Measurements from ENCODE around the gene PODXL2. TPM values are rescaled to one million over a fixed set of nuclear protein-coding genes. Genes with fewer than 3 reads are reported as not detected.

Gene PODXL2
- total RNA-seq, 1 experiment from 2014 or later = 5.7 TPM

GRCh38 chr3:127717357-127718244 lies 88.6 kb downstream of the PODXL2 start:
- no peaks in the 10 kb centered on the region for H3K79me2 ChIP-seq (ENCODE audit: insufficient read depth, low read length)
- no peak overlapping the region for H3K4me3 ChIP-seq (replicated peaks in 1 of 2; ENCODE audit: low read depth in 1 of 2, low read length in 2 of 2)
- ChIA-PET RAD21 (ENCODE audit: low non-redundant PET in 1 of 2, low total read pairs in 2 of 2, uncharacterized antibody in 2 of 2, unreplicated experiment in 2 of 2) (no interaction called here), POLR2A (no interaction called here), CTCF (no interaction called here)
- H3K9ac ChIP-seq (ENCODE audit: low read length) = no peak overlapping the region
- no TSS peak for BruUV-seq (replicated peaks)
- H3K36me3 ChIP-seq (ENCODE audit: control insufficient read depth in 1 of 2, insufficient read depth in 2 of 2, low read length in 2 of 2) = no peaks in the 10 kb centered on the region
- no peak for ATAC-seq
- no peaks in the 10 kb centered on the region for H3K9me3 ChIP-seq (ENCODE audit: control insufficient read depth in 1 of 2, insufficient read depth in 1 of 2, low read depth in 1 of 2, low read length in 2 of 2)
- no peak overlapping the region for H3K27ac ChIP-seq (ENCODE audit: low read depth, low read length)
- intact Hi-C loops (cut with micrococcal nuclease) = no loop called here
- no peak overlapping the region for H3K4me2 ChIP-seq (ENCODE audit: low read length)
- H4K20me1 ChIP-seq (ENCODE audit: insufficient read depth) = no peaks in the 10 kb centered on the region
- no peak overlapping the region for H2AFZ ChIP-seq (ENCODE audit: low read depth, low read length, poor library complexity, severe bottlenecking)
- H3K4me1 ChIP-seq (ENCODE audit: control insufficient read depth in 1 of 2, insufficient read depth in 2 of 2, low read length in 2 of 2) = no peaks in the 10 kb centered on the region
- no peaks in the 10 kb centered on the region for H3K9me2 ChIP-seq (ENCODE audit: insufficient read depth)
- no peak for DNase-seq (ENCODE audit: low read depth, low spot score)
- TF ChIP-seq, protein P1, sequence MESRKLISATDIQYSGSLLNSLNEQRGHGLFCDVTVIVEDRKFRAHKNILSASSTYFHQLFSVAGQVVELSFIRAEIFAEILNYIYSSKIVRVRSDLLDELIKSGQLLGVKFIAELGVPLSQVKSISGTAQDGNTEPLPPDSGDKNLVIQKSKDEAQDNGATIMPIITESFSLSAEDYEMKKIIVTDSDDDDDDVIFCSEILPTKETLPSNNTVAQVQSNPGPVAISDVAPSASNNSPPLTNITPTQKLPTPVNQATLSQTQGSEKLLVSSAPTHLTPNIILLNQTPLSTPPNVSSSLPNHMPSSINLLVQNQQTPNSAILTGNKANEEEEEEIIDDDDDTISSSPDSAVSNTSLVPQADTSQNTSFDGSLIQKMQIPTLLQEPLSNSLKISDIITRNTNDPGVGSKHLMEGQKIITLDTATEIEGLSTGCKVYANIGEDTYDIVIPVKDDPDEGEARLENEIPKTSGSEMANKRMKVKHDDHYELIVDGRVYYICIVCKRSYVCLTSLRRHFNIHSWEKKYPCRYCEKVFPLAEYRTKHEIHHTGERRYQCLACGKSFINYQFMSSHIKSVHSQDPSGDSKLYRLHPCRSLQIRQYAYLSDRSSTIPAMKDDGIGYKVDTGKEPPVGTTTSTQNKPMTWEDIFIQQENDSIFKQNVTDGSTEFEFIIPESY (IDR thresholded peaks at IDR 0.05; ENCODE audit: extremely low read depth, insufficient replicate concordance, low read length) = no peak
- TF ChIP-seq EGR1 (IDR thresholded peaks at IDR 0.05; ENCODE audit: low read depth) = no peak
- TF ChIP-seq EZH2 (IDR thresholded peaks at IDR 0.05) = no peak
- TF ChIP-seq SIN3A (IDR thresholded peaks at IDR 0.05; ENCODE audit: low read depth) = no peak
- TF ChIP-seq YY1 (IDR thresholded peaks at IDR 0.05; ENCODE audit: extremely low read depth, insufficient replicate concordance, low read depth, low read length) = no peak
- no peak for TF ChIP-seq TCF7L2 (IDR thresholded peaks at IDR 0.05; ENCODE audit: borderline replicate concordance, extremely low read depth, insufficient read depth, insufficient read length)
- TF ChIP-seq MAX (IDR thresholded peaks at IDR 0.05) = no peak
- TF ChIP-seq ZNF274 (IDR thresholded peaks at IDR 0.05; ENCODE audit: low read depth, low read length) = no peak
- no peak for TF ChIP-seq SP1 (IDR thresholded peaks at IDR 0.05; ENCODE audit: low read depth)
- TF ChIP-seq JUND (IDR thresholded peaks at IDR 0.05) = no peak
- H3K27me3 ChIP-seq (ENCODE audit: insufficient read depth, low read length) = no peaks in the 10 kb centered on the region
